Osteoblast (primary cell): Measurements from ENCODE around the gene ERAS. TPM values are rescaled to one million over a fixed set of nuclear protein-coding genes. Genes with fewer than 3 reads are reported as not detected.
"Not testable (repeated sequence)": the region's sequence is repeated elsewhere in the genome, so short reads cannot be mapped to it uniquely, and the experiment has no call there.

ENCODE experiments used
- DNase-seq: peaks from one replicate; pipeline ENCODE4 v3.0.0; 2011; ENCODE audit warnings: low spot score, mixed read lengths; ENCODE audit not compliant: insufficient read length; ENCODE audit errors: missing footprints
- H2AFZ ChIP-seq: 2 replicates; pipeline ENCODE4 v1.6.0; 2011; ENCODE audit warnings: mild to moderate bottlenecking, low read length
- H3K27ac ChIP-seq: 2 replicates; pipeline ENCODE4 v1.5.1; 2011; ENCODE audit warnings: mild to moderate bottlenecking, low read depth, low read length, moderate library complexity
- H3K27me3 ChIP-seq: 2 replicates; pipeline ENCODE4 v1.6.0; 2012; ENCODE audit warnings: mild to moderate bottlenecking, control low read depth, inconsistent platforms, low read length, moderate library complexity; ENCODE audit not compliant: insufficient read depth
- H3K36me3 ChIP-seq: 2 replicates; pipeline ENCODE4 v1.5.1; 2011; ENCODE audit warnings: mild to moderate bottlenecking, low read length, control low read depth, moderate library complexity; ENCODE audit not compliant: insufficient read depth
- H3K4me1 ChIP-seq: 2 replicates; pipeline ENCODE4 v1.5.1; 2011; ENCODE audit warnings: mild to moderate bottlenecking, low read length, control low read depth, moderate library complexity; ENCODE audit not compliant: insufficient read depth
- H3K4me2 ChIP-seq: 2 replicates; pipeline ENCODE4 v1.6.0; 2011; ENCODE audit warnings: mild to moderate bottlenecking, low read length; ENCODE audit not compliant: insufficient read depth
- H3K4me3 ChIP-seq: fragments of 200-600 bp; sonication (generic); 3 replicates; pipeline ENCODE4 v1.5.1; 2012; ENCODE audit warnings: mild to moderate bottlenecking, low read length, inconsistent platforms; ENCODE audit not compliant: insufficient read depth
- H3K79me2 ChIP-seq: 2 replicates; pipeline ENCODE4 v1.6.0; 2012; ENCODE audit warnings: mild to moderate bottlenecking, low read length, control low read depth, inconsistent platforms; ENCODE audit not compliant: insufficient read depth
- H3K9me3 ChIP-seq: 2 replicates; pipeline ENCODE4 v1.5.1; 2011; ENCODE audit warnings: low read depth, low read length, control low read depth
- H4K20me1 ChIP-seq: 2 replicates; pipeline ENCODE4 v1.6.0; 2012; ENCODE audit warnings: mild to moderate bottlenecking, low read length, control low read depth; ENCODE audit not compliant: insufficient read depth
- small RNA-seq: library from RNA; depleted of rRNA; stranded (forward); fragments of <200 nt; gene quantifications from one replicate; pipeline ENCODE3, GENCODE V24; 2012
- total RNA-seq: library from RNA; depleted of rRNA; stranded (reverse); fragments of >200 nt; gene quantifications from 2 replicates; pipeline ENCODE4 v1.2.3, GENCODE V29; 2012
- TF ChIP-seq, protein P1 (sequence below): IDR thresholded peaks from 2 replicates; pipeline ENCODE4 v1.5.1; 2011; ENCODE audit warnings: mild to moderate bottlenecking, low read depth, low read length, moderate library complexity; ENCODE audit errors: extremely low read depth

ERAS gene
- total RNA-seq, 1 donor, result not detected

DNA sequence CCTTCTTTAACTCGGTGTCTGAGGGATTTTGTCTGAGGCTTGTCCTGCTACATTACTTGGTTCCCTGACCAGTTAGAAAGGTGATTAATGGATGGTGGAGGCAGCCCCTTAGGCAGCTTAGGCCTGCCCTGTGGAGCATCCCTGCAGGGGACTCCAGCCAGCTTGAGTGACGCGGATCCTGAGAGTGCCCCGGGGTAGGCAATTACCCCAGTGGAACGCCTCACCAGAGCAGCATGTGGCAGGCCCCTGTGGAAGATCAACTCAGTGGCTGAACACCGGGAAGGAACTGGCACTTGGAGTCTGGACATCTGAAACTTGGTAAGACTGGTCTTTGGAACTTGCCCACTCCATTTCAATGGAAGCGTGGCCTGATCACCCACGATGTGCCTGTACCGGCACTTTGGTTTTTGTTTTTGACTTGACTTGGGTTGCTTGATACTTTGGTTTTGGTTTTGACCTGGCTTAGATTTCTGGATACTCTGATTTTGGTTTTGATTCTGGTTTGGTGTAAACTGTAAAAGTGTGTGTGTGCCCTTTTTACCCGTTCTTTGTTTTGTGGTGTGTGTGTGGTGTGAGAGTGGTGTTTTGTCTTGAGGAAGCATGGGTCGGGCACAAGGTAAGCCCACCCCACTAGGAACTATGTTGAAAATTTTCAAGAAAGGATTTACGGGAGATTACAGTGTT lies 27.9 kb downstream of the ERAS start:
- H3K36me3 ChIP-seq, H3K27ac ChIP-seq, H3K27me3 ChIP-seq, H3K9me3 ChIP-seq, H4K20me1 ChIP-seq, H3K79me2 ChIP-seq, H2AFZ ChIP-seq, H3K4me3 ChIP-seq, H3K4me1 ChIP-seq, DNase-seq, H3K4me2 ChIP-seq: not testable (repeated sequence)

DNA sequence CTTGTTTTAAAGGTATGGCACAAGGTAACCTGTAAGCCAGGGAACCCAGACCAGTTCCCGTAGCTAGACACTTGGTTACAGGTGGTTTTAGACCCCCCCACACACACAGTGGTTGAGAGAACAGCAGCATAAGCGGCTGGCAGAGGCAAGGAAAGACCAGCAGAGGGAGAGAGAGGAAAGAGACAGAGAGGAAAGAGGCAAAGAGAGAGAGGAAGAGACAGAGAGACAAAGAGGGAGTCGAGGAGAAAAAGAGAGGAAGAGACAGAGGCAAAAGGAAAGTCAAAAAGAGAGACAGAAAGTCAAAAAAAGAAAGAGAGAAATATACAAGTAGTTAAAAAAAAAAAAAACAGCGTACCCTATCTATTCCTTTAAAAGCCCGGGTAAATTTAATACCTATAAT lies 28.6 kb downstream of the ERAS start:
- Histone ChIP-seq H2AFZ (no peak overlapping the region), H4K20me1 (no peaks in the 10 kb centered on the region), H3K4me3 (no peak overlapping the region), H3K9me3 (no peaks in the 10 kb centered on the region), H3K4me2 (no peak overlapping the region), H3K4me1 (no peaks in the 10 kb centered on the region), H3K79me2 (no peaks in the 10 kb centered on the region), H3K27ac (no peak overlapping the region), H3K27me3 (no peaks in the 10 kb centered on the region), H3K36me3 (no peaks in the 10 kb centered on the region)
- TF ChIP-seq, protein P1, sequence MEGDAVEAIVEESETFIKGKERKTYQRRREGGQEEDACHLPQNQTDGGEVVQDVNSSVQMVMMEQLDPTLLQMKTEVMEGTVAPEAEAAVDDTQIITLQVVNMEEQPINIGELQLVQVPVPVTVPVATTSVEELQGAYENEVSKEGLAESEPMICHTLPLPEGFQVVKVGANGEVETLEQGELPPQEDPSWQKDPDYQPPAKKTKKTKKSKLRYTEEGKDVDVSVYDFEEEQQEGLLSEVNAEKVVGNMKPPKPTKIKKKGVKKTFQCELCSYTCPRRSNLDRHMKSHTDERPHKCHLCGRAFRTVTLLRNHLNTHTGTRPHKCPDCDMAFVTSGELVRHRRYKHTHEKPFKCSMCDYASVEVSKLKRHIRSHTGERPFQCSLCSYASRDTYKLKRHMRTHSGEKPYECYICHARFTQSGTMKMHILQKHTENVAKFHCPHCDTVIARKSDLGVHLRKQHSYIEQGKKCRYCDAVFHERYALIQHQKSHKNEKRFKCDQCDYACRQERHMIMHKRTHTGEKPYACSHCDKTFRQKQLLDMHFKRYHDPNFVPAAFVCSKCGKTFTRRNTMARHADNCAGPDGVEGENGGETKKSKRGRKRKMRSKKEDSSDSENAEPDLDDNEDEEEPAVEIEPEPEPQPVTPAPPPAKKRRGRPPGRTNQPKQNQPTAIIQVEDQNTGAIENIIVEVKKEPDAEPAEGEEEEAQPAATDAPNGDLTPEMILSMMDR, result peak; percentile 33
- no peak for DNase-seq

DNA sequence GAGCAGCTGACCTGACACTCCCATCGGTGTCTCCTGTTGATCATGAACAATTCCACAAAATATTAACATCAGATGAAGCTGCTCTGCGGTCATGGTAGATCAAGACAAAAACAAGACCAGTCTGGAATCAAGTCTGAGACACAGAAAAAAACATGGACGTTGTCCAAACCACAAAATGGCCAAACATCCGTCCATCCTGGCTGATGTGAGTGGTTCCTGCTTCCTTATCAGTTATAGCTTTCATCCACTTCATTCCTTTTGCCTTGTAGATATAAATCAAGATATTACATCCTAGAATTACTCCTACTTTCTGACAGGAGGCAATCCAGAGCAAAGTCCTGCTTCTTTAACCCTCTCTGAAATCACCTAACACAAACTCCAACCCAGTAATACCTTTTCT lies 37.9 kb downstream of the ERAS start:
- H3K36me3 ChIP-seq, result no peaks in the 10 kb centered on the region
- TF ChIP-seq, protein P1, result no peak
- H3K27ac ChIP-seq, result no peak overlapping the region
- H3K4me3 ChIP-seq, result no peak overlapping the region
- H2AFZ ChIP-seq, result no peak overlapping the region
- no peaks in the 10 kb centered on the region for H3K9me3 ChIP-seq
- no peak for DNase-seq
- H3K4me2 ChIP-seq, result no peak overlapping the region
- H3K79me2 ChIP-seq, result no peaks in the 10 kb centered on the region
- no peaks in the 10 kb centered on the region for H3K27me3 ChIP-seq
- H4K20me1 ChIP-seq, result no peaks in the 10 kb centered on the region
- no peaks in the 10 kb centered on the region for H3K4me1 ChIP-seq

DNA sequence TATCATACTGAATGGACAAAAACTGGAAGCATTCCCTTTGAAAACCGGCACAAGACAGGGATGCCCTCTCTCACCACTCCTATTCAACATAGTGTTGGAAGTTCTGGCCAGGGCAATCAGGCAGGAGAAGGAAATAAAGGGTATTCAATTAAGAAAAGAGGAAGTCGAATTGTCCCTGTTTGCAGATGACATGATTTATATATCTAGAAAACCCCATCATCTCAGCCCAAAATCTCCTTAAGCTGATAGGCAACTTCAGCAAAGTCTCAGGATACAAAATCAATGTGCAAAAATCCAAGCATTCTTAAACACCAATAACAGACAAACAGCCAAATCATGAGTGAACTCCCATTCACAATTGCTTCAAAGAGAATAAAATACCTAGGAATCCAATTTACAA lies 45.7 kb downstream of the ERAS start:
- H4K20me1 ChIP-seq, H3K4me1 ChIP-seq, H3K4me2 ChIP-seq, H3K27ac ChIP-seq, H3K27me3 ChIP-seq, H2AFZ ChIP-seq, DNase-seq, H3K36me3 ChIP-seq, H3K4me3 ChIP-seq, H3K9me3 ChIP-seq, H3K79me2 ChIP-seq: not testable (repeated sequence)

DNA sequence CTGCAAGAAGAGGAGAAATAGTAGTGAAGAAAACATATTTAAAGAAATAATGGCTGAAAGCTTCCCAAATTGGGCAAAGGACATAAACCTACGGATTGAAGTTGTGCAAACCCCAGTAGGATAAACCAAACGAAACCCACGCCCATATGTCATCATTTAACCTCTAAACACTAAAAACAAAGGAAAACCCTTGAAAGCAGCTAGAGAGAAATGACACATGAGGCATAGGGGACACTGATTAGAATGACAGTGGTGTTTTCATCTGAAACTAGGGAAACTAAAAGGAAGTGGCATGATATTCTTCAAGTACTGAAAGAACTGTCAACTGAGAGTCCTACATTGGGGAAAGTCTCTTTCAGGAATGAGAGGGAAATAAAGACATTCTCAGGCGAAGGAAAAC lies 50.6 kb downstream of the ERAS start:
- H3K4me3 ChIP-seq, DNase-seq, H3K9me3 ChIP-seq, H3K79me2 ChIP-seq, H3K36me3 ChIP-seq, H2AFZ ChIP-seq, H3K27ac ChIP-seq, H3K4me1 ChIP-seq, H3K27me3 ChIP-seq, H4K20me1 ChIP-seq, H3K4me2 ChIP-seq: not testable (repeated sequence)

Small RNAs within 50 kb of the gene (small RNA-seq; reads per million reads assigned to genes)
- not detected for gene RNU6-29P

Other genes with a start within 250 kb of the ERAS start
- gene WDR13, start 229.0 kb upstream of the ERAS start, total RNA-seq, result 78.1 and 88.7 TPM in 2 replicates
- 0.36 TPM in 1 of 2 replicates, not detected in the other for gene WAS, start 142.7 kb upstream of the ERAS start, total RNA-seq
- 2.5 and 2.7 TPM in 2 replicates for gene SUV39H1, start 129.8 kb upstream of the ERAS start, total RNA-seq
- gene GLOD5, start 64.8 kb upstream of the ERAS start, total RNA-seq, result not detected in 2 replicates
- gene GATA1, start 39.9 kb upstream of the ERAS start, total RNA-seq, result not detected in 2 replicates
- 30.1 and 30.4 TPM in 2 replicates for gene HDAC6, start 24.4 kb upstream of the ERAS start, total RNA-seq
- gene PCSK1N, start 9.1 kb downstream of the ERAS start, total RNA-seq, result not detected in 2 replicates
- 20.6 and 24.2 TPM in 2 replicates for gene TIMM17B, start 71.3 kb downstream of the ERAS start, total RNA-seq
- 32.9 and 33.6 TPM in 2 replicates for gene PQBP1, start 71.4 kb downstream of the ERAS start, total RNA-seq
- gene SLC35A2, start 85.1 kb downstream of the ERAS start, total RNA-seq, result 15.3 and 15.6 TPM in 2 replicates
- 4.3 and 4.7 TPM in 2 replicates for gene PIM2, start 92.5 kb downstream of the ERAS start, total RNA-seq
- 31.2 and 33.7 TPM in 2 replicates for gene OTUD5, start 131.1 kb downstream of the ERAS start, total RNA-seq
- gene KCND1, start 145.3 kb downstream of the ERAS start, total RNA-seq, result 0.29 and 0.36 TPM in 2 replicates
- 14.4 and 15.6 TPM in 2 replicates for gene GRIPAP1, start 175.8 kb downstream of the ERAS start, total RNA-seq
- 36.2 and 46.7 TPM in 2 replicates for gene TFE3, start 216.8 kb downstream of the ERAS start, total RNA-seq
- 1.1 and 1.2 TPM in 2 replicates for gene CCDC120, start 232.5 kb downstream of the ERAS start, total RNA-seq
- gene PRAF2, start 247.5 kb downstream of the ERAS start, total RNA-seq, result 12.3 and 15.6 TPM in 2 replicates